ENCODE data around the gene PXT1.
"Not testable (repeated sequence)": the region's sequence is repeated elsewhere in the genome, so short reads cannot be mapped to it uniquely, and the experiment has no call there.

GRCh38 chr6:36409718-36410117 is 32.9 kb downstream of the PXT1 start:
- TF ChIP-seq CTCF (IDR thresholded peaks at IDR 0.05; ENCODE audit: poor library complexity); EZH2phosphoT487 (IDR thresholded peaks at IDR 0.05; ENCODE audit: low read depth, severe bottlenecking, unreplicated experiment): not testable (repeated sequence)
